ENCODE data around the gene RIN1.

The RIN1 gene

DNA sequence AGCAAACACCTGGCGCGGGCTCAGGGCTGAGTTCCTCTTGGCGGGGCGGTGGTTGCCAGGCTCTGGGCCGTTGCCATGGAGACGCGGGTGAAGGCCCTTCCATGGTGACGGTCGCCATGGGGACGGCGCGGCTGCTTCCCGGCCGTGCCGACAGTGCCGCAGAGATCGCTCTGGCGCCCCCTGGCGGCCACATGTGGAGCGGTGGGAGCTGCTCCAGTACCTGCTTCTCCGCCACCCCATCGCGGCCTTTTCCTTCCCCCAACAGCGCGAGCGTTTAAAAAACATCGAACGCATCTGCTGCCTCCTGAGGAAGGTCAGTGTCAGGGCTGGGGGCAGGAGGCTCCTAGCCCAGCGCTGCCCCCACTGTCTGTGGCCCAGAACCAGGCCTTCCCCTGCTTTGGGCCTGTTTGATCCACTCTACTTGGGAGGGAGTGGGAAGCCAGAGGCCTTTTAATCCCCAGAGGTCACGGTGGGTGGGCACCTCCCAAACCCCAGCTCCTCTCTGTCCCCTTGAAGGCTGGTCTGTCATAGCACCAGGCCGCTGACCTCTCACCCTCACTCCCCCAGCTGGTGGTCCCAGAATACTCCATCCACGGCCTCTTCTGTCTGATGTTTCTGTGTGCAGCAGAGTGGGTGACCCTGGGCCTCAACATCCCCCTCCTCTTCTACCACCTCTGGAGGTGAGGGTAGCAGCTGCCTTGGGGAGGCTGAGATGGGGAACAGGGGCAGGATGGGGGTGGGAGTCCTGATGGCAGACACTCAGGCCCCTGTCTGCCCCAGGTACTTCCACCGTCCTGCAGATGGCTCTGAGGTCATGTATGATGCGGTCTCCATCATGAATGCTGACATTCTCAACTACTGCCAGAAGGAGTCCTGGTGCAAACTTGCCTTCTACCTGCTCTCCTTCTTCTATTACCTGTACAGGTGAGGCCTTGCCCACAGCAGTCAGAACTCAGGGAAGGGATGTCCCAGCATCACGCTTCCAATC lies 53.5 kb downstream of the RIN1 start:
- DNase-seq (peak; percentile 100), ATAC-seq (peak; percentile 91)
